ENCODE results near the gene NSUN4.
"Not testable (repeated sequence)": the region's sequence is repeated elsewhere in the genome, so short reads cannot be mapped to it uniquely, and the experiment has no call there.

Gene NSUN4

DNA sequence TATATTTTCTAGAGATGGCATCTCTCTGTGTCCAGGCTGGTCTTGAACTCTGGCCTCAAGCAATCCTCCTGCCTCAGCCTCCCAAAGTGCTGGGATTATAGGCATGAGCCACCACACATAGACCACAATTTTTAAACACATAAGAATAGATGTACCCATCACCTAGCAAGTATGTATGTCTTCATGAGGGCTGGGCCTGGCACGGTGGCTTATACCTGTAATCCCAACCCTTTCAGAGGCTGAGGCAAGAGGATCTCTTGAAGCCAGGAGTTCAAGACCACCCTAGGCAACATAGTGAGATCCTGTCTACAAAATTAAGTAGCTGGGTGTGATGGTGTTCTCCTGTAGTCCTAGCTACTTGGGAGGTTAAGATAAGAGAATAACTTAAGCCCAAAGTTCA is 23.3 kb upstream of the NSUN4 start:
- TF ChIP-seq, protein P1, sequence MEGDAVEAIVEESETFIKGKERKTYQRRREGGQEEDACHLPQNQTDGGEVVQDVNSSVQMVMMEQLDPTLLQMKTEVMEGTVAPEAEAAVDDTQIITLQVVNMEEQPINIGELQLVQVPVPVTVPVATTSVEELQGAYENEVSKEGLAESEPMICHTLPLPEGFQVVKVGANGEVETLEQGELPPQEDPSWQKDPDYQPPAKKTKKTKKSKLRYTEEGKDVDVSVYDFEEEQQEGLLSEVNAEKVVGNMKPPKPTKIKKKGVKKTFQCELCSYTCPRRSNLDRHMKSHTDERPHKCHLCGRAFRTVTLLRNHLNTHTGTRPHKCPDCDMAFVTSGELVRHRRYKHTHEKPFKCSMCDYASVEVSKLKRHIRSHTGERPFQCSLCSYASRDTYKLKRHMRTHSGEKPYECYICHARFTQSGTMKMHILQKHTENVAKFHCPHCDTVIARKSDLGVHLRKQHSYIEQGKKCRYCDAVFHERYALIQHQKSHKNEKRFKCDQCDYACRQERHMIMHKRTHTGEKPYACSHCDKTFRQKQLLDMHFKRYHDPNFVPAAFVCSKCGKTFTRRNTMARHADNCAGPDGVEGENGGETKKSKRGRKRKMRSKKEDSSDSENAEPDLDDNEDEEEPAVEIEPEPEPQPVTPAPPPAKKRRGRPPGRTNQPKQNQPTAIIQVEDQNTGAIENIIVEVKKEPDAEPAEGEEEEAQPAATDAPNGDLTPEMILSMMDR (conservative IDR thresholded peaks at IDR 0.05) = no peak

DNA sequence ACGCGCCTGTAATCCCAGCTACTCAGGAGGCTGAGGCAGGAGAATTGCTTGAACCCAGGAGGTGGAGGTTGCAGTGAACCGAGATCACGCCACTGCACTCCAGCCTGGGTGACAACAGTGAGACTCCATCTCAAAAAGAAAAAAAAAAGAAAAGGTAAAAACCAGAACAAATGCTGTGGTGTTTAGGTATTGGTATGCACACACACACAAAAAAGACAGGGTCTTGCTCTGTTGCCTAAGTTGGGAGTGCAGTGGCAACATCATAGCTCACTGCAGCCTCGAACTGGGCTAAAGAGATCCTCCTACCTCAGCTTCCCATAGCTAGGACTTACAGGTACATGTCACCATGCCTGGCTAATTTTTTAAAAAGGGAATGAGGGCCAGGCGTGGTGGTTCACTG is 21.3 kb upstream of the NSUN4 start:
- not testable (repeated sequence) for H3K27ac ChIP-seq

More for the DNA sequence above, 23.3 kb upstream of the NSUN4 start:
- no peak overlapping the region for H3K27ac ChIP-seq

DNA sequence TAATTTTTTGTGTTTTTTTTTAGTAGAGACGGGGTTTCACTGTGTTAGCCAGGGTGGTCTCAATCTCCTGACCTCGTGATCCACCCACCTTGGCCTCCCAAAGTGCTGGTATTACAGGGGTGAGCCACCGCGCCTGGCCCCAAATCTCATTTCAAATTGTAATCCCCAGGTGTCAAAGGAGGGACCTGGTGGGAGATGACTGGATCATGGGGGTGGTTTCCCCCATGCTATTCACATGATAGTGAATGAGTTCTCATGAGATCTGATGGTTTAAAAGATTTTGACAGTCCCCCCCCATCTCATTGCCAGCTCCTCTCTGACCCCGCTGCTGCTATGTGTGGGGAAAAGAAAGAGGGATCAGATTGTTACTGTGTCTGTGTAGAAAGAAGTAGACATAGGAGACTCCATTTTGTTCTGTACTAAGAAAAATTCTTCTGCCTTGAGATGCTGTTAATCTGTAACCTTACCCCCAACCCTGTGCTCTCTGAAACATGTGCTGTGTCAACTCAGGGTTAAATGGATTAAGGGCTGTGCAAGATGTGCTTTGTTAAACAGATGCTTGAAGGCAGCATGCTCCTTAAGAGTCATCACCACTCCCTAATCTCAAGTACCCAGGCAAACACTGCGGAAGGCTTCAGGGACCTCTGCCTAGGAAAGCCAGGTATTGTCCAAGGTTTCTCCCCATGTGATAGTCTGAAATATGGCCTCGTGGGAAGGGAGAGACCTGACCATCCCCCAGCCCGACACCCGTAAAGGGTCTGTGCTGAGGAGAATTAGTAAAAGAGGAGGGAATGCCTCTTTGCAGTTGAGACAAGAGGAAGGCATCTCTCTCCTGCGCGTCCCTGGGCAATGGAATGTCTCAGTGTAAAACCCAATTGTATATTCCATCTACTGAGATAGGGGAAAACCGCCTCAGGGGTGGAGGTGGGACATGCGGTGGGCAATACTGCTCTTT is 20.4 kb upstream of the NSUN4 start:
- H3K27ac ChIP-seq = not testable (repeated sequence)

DNA sequence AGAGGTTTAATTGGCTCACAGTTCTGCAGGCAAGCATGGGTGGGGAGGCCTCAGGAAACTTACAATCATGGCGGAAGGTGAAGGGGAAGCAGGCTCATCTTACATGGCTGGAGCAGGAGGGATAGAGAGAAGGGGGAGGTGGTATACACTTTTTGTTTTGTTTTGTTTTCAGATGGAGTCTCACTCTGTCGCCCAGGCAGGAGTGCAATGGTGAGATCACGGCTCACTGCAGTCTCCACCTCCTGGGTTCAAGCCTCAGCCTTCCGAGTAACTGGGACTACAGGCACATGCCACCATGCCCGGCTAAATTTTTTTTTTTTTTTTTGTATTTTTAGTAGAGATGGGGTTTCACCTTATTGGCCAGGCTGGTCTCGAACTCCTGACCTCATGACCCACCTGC is 18.4 kb upstream of the NSUN4 start:
- H3K27ac ChIP-seq = not testable (repeated sequence)

DNA sequence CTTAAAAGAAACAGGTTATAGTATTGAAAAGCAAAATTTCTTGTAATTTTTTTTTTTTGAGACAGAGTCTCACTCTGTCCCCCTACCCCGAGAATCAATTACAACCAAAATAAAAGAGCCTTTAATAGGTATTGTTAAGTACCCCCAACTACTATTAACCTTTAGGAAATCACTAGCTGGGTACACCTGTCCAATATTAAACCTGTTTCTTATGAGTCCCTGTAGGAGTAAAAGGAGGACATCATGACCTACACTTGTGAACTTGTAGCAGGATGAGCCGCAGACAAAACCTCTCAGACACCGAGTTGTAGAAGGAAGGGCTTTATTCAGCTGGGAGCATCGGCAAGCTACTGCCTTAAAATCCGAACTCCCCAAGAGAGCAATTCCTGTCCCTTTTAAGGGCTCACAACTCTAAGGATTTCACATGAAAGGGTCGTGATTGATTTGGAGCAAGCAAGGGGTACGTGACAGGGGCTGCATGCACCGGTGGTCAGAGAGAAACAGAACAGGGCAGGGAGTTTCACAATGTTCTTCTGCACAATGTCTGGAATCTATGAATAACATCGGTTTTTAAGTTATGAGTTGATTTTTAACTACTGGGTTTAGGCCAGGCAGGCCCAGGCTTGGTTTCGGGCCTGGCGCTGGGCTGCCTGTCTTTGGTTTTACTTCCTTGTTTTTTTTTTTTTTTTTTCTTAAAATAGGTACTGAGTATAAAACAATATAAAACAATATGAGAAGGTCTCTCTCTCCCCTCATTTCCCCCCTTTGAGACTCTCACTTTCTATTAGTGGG is 15.1 kb upstream of the NSUN4 start:
- not testable (repeated sequence) for H3K27ac ChIP-seq

DNA sequence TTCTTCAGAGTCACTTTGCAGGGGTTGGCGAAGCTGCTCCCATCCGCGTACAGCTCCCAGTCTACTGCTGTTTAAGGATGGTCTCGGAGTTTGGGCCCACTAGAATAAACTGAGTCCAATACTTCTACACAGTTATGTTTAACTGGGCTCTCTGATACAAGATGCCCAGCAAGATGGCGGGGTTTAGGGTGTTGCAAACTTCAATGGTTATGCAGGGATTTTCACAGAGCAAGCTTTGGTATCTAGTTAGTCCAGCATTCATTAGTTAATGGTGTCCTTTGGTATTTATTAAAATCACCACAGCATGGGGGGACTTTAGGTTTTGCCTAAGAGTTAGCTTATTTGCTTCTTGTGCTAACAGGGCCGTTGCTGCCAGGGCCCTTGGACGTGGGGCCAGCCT is 12.4 kb upstream of the NSUN4 start:
- not testable (repeated sequence) for H3K27ac ChIP-seq

DNA sequence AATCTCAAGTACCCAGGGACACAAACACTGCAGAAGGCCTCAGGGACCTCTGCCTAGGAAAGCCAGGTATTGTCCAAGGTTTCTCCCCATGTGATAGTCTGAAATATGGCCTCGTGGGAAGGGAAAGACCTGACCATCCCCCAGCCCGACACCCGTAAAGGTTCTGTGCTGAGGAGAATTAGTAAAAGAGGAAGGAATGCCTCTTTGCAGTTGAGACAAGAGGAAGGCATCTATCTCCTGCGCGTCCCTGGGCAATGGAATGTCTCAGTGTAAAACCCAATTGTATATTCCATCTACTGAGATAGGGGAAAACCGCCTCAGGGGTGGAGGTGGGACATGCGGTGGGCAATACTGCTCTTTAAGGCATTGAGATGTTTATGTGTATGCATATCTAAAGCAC is 10.8 kb upstream of the NSUN4 start:
- H3K27ac ChIP-seq = not testable (repeated sequence)

DNA sequence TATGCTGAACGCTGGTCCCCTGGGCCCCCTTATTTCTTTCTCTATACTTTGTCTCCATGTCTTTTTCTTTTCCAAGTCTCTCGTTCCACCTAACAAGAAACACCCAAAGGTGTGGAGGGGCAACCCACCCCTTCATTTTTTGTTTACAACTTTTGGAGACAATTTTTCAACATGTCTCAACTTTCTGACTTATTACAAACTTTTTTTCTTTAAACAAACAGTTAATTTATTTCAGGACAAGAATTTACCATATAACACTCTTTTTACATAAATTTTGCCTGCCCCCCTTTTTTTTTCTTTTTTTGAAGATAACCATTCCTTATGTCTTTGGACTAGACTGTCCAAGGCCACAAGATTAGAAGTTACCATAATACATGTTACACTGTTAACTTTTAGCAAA is 10.2 kb upstream of the NSUN4 start:
- H3K27ac ChIP-seq = not testable (repeated sequence)

DNA sequence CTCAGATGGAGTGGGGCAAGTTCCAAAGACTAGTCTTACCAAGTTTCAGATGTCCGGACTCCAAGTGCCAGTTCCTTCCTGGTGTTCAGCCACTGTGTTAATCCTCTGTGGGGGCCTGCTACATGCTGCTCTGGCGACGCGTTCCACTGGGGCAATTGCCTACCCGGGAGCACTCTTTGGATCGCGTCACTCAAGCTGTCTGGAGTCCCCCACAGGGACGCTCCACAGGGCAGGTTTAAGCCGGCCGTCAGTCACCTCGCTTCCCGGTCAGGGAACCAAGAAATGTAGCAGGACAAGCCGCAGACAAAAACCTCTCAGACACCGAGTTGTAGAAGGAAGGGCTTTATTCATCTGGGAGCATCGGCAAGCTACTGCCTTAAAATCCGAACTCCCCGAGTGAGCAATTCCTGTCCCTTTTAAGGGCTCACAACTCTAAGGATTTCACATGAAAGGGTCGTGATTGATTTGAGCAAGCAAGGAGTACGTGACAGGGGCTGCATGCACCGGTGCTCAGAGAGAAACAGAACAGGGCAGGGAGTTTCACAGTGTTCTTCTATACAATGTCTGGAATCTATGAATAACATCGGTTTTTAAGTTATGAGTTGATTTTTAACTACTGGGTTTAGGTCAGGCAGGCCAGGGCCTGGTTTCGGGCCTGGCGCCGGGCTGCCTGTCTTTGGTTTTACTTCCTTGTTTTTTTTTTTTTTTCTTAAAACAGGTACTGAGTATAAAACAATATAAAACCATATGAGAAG is 8.6 kb upstream of the NSUN4 start:
- H3K27ac ChIP-seq = not testable (repeated sequence)

DNA sequence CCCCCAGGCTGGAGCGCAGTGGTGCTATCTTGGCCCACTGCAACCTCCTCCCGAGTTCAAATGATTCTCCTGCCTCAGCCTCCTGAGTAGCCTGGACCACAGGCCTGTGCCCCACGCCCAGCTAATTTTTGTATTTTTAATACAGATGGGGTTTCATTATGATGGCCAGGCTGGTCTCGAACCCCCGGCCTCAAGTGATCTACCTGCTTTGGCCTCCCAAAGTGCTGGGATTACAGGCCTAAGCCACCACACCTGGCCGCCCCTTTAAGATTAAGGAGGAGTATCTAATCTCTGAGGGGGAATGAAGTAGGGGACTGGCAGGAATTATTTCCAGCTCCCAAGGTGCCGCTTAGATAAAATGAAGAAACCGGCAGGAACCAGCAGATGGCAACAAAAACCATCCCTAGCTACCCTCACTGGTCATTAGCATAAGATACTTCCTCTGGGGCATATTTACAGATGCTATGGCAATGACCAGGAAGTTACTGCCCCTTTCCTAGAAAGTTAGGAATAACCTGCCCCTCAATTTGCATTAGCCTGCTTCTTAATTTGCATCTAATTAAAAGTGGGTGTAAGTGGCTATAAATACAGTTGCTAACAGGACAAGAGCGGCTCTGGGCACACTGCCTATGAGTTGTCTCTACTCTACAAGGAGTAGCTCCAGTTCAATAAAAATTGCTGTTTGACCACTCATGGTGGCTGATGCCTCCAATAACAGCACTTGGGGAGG is 7.1 kb upstream of the NSUN4 start:
- TF ChIP-seq, protein P1 (conservative IDR thresholded peaks at IDR 0.05) = peak; percentile 73
- H3K27ac ChIP-seq = no peak overlapping the region

DNA sequence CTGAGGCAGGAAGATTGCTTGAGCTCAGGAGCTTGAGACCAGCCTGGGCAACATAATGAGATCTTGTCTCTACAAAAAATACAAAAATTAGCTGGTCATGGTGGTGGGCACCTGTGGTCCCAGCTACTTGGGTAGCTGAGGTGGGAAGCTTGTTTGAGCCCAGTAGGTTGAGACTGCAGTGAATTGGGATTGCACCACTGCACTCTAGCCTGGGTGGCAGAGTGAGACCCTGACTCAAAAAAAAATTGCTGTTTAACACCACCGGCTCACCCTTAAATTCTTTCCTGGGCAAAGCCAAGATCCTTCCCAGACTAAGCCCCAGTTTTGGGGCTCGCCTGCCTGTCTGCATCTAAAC is 6.6 kb upstream of the NSUN4 start:
- H3K27ac ChIP-seq = no peak overlapping the region
- TF ChIP-seq, protein P1 (conservative IDR thresholded peaks at IDR 0.05) = no peak

Data from VCaP (cell line).